NCI-H2029 treated with DMSO at 0.1 percent for 48 hours (cell line): ENCODE measurements around the gene TFEC.
"Not testable (repeated sequence)": the region's sequence is repeated elsewhere in the genome, so short reads cannot be mapped to it uniquely, and the experiment has no call there.

Experiments
- DNase-seq: peaks from one replicate; lab custom pipeline; 2025; lab: John Stamatoyannopoulos, UW

TFEC gene

GRCh38 chr7:115988401-115988800 is 42.2 kb downstream of the TFEC start:
- no peak for DNase-seq

- no peak for DNase-seq
These were observed 43.1 kb downstream of the TFEC start for GRCh38 chr7:115987486-115987885.

GRCh38 chr7:115984105-115984504 is 46.5 kb downstream of the TFEC start:
- DNase-seq, result no peak

DNA sequence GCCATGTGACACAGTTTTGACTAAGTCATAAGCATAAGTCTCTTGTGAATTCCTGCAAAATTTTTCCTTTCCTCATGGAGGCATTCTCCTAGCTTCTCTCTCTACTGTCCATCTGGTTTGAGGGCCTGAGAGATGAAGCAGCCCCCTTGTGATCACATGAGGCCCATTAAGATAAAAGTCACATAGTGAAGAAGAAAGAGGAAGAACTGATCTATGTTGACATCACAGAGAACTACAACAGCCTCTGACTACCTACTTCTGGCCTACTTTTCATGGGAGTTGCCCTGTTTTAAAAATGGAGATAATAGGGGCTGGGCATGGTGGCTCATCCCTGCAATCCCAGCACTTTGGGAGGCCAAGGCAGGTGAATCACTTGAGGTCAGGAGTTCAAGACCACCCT is 50.4 kb downstream of the TFEC start:
- no peak for DNase-seq

- no peak for DNase-seq
These were observed 53.9 kb downstream of the TFEC start for GRCh38 chr7:115976651-115977050.

DNA sequence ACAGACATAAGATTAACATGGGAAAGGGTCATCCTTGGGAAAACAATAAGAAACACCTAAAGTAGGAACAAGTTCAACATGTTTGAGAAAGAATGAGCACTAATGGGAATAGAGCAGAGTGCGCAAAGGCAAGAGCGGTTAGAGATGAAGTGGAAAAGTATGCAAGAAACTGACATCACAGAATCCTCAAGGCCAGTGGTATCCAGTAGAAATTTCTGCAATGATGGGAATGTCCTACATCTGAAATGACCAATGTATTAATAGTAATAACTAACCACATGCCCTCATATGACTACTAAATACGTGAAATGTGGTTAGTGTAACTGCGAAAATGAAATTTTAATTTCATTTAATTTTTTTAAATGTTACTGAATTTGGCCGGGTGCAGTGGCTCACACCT is 54.8 kb downstream of the TFEC start:
- no peak for DNase-seq

GRCh38 chr7:115973406-115973805 is 57.2 kb downstream of the TFEC start:
- DNase-seq, result no peak

- DNase-seq, result no peak
These were observed 59.1 kb downstream of the TFEC start for GRCh38 chr7:115971506-115971905.

GRCh38 chr7:115968596-115968995 is 62.0 kb downstream of the TFEC start:
- no peak for DNase-seq

DNA sequence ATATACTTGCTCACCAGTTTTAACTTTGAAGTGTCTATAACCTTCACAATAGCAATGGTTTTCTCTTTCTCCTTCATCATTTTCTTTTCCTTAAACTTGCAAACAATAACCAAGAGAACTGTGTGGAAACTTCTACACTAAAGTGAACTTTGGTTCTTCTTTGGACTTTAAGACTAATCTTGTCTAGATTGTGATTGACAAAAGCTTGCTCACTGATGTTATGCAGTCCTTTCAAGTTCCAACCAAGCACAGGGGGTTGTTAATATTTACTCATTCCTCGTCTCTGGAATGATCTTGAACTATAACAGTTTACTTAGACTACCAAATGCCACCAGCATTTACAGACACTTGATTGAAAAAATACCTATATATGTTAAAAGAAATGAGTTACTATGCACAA is 62.4 kb downstream of the TFEC start:
- no peak for DNase-seq

DNA sequence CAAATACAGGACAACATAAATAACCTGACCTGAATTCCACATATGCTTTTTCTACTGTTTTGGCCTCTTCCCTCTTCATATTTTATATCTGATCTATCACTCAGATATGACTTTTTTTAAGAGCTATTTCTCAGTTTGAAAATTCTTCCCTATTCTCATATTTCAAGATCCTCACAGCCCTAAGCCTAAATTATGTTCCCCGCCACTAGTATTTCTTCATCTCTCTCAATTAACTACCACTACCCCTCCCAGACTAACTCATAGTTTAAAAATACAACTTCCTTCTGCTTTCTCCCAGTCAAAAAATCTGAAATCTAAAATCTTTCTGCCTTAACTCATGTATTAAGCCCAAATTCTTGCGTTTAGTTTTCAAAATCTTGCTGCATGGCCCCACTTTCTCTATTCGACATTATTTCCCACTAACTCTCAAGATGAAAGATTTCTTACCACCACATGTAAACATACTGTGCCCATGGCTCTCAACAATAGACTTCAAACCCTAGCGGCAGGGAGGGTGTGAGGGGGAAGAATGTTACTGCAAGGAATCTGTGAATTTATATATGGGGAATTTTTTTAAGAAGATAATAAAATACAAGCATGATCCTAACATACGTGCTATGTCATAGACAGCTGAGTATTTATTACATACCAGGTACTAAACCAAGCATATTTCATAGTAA is 64.6 kb downstream of the TFEC start:
- no peak for DNase-seq

DNA sequence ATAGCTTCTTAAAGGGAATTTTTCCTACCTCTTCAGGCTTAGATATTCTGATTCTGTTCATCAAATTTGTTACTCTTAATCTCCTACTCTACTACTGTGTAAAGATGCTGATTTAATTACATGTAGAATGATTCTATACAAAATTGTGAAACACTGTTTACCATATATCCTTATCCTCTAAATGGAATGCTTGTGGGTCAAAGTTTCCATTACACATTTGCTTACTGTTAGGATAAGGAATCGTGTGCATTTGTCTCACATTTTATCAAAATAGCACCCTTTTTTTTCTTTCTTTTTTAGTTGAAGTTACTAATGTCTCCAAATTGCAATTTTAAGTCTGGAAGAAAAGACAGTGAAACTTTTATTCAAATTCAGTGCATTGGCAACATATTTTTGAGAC is 65.3 kb downstream of the TFEC start:
- DNase-seq, result no peak

DNA sequence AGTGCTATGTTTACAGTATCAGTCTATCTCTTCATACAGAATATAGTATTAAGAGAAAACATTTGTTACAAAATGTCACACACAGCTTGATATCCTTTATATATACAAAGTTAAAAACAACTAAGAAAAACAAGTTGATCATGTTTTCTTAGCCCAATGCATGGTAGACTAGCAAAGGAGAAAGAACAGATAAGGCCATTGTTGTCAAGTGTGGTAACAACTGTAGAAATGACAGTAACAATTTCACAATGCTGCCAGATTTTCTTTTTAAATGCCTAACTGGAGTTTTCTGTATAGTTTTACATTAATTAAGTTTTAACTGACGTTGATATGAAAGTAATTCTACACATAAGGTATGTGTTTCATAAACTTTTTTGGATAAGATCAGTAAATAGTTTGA is 65.8 kb downstream of the TFEC start:
- DNase-seq, result no peak

- no peak for DNase-seq
These were observed 68.2 kb downstream of the TFEC start for GRCh38 chr7:115962340-115962739.

DNA sequence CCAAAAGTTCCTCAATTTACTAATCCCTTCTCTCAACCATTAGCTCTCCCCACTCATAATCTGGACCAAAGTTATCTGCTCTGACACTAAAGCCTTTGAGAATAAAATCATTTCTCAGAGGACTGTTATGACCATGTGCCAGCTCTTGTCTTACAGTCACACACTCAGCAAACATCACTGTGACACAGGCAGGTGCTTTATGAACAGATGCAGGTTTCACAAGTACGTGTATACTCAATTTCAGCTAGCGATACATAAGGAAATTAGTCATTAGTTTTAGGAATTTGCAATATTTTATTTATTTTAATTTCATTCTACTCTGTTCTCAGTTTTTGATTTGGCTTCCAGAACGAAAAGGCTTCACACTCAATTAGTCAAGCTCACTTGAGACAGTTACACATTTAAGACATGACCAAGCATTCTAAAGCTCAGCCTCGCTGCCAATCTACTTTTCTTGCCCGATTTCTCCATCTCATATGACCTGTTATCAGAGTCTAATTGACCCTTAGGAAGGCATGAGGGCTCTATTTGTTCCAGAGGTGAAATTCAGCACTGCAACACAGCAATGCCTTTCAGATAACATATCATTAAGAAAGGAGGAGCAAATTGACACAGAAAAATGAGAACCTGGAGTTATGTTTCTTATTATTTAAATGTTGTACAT is 76.8 kb downstream of the TFEC start:
- no peak for DNase-seq

DNA sequence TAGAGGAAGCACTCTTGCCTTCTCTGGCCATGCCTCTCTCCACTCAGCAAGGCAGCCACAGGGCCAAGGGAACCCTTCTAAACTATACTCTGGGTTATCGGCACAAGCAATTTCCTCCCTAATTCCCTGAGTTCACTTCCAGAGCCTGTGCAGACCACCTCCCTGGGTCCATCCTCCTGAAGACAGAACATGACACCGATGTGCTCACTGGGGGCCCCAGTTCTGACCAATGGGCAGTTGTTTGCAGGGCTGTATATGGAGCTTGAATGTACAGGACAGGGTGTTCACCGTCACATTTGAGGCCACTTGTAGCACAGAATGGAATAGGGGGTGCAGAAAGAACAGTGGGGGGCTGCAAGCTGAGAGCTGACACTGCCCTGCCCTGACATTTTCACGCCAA is 77.7 kb downstream of the TFEC start:
- DNase-seq, result no peak

GRCh38 chr7:115951547-115951946 is 79.0 kb downstream of the TFEC start:
- no peak for DNase-seq

DNA sequence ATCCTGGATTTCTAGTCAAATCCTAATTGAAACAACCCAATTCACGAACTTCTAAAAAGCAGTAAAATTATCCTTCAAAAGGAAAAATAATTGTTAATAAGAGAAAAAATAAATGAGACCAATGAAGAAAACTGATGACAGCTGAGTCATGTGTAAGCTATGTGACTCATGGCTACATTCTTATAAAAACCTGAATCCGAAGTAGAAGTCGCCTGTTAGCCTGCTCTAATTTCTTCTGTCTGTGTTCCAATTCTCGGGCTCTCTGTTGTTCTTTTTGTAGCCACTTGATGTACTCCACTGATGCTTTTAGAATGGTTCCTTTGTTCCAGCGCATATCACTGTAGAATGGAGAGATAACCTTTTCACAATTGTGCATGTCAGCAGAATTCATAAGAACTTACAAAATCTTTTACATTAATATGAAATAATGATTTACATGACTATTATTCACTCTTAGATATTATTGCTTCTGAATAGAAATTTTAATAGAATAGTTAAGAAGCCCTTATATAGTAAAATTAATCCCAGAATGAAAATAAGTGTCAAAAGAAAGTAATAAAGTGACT is 88.8 kb downstream of the TFEC start:
- no peak for DNase-seq

DNA sequence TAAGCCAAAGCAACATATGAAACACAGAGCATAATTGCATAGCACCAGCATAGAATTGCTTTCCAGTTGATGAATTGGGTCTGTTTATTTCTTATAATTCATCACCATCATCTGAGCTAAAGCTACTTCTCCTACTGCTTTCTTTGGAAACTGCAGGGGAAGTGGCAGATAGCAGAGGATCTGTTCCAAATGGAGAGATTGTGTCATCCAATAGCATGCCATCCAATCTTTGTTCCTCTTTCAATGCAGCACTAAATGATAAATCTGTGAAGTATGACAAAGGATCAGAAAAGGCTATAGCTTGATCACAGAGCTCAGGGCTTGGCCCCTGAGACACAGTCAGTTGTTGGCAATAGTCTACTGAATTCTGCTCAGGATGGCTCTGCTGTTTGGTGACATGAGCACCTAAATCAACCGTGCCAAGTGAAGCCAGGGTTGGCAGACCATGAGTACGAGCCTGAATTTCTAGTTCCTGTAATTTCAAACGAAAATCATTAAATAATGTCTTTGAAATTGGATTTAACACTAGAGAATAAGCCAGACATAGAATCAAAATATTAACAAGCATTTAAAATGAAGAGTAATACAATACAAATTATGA is 90.0 kb downstream of the TFEC start:
- DNase-seq, result no peak

- DNase-seq, result no peak
These were observed 92.6 kb downstream of the TFEC start for GRCh38 chr7:115937960-115938359.

DNA sequence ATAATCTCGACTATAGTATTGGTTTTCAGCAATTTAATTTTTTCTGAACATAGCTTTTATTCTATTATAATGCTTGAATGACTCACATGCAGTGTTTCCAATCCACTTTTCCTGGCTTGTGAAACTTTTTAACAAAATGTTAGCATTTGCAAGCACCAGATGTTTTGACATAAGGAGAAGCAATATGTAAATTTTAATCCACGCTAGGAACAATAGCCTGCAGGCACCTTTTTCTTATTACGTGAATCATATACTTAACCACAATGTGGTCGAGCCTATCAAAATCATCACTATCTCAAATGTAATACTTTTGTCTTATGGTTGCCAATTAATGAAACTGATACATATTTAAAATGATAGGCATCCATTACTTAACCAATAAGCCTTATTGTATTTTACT is 97.1 kb downstream of the TFEC start:
- DNase-seq, result no peak

GRCh38 chr7:115932880-115933279 is 97.7 kb downstream of the TFEC start:
- DNase-seq, result no peak

DNA sequence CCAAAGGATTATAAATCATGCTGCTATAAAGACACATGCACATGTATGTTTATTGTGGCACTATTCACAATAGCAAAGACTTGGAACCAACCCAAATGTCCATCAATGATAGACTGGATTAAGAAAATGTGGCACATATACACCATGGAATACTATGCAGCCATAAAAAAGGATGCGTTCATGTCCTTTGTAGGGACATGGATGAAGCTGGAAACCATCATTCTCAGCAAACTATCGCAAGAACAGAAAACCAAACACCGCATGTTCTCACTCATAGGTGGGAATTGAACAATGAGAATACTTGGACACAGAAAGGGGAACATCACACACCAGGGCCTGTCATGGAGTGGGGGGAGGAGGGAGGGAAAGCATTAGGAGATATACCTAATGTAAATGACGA is 100.4 kb downstream of the TFEC start:
- DNase-seq, result not testable (repeated sequence)
